ENCODE measurements around the gene NTHL1. TPM values are rescaled to one million over a fixed set of nuclear protein-coding genes. Genes with fewer than 3 reads are reported as not detected.

Gene NTHL1
- total RNA-seq, 2 donors from 2014 or later = 43.2 to 46.1 TPM

DNA sequence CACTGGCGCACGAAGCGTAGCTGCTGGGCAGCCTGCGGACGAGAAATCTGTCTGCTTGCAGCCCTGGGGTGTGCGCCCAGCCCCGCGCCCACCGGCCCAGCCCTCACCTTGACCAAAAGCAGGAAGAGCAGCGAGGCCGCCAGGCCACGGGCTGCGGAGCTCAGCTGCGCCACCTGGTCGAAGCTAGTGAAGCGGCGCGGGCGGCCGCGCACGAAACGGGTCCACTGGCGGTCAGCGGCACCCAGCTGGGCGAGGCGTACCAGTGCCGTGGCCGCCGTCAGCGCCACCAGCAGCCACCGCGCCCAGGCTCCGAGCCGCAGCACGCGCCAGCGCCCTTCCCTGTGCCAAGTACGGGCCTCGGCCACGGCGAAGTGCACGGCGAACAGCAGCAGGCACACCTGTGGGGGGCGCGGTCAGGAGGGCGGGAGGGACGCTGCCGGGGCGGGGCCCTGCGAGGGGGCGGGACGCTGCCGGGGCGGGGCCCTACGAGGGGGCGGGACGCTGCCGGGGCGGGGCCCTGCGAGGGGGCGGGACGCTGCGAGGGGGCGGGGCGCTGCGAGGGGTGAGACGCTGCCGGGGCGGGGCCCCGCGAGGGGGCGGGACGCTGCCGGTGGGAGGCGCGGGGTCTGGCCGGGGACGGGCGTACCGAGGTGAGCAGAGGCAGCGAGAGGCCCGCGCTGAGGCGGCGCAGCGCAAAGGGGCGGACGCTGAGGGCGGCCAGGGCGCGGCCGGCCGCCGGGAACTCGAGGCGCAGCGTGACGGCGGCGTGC is 43.3 kb upstream of the NTHL1 start:
- no peak overlapping the region for H3K27ac Mint-ChIP-seq
- H3K36me3 ChIP-seq (ENCODE audit: control insufficient read depth, insufficient read depth, low read length) = peaks cover 20% of the 10 kb centered on the region
- H3K9ac ChIP-seq (ENCODE audit: extremely low read depth, low read length, poor library complexity, severe bottlenecking) = peak overlapping the region; percentile 47
- peak overlapping the region; percentile 39 for H3K4me3 Mint-ChIP-seq
- H3K36me3 Mint-ChIP-seq (ENCODE audit: low read depth) = peaks cover 20% of the 10 kb centered on the region
- H3K9me3 ChIP-seq (ENCODE audit: control insufficient read depth, low read length) = no peaks in the 10 kb centered on the region
- peak overlapping the region; percentile 4 for H3K27ac ChIP-seq (ENCODE audit: low read depth, low read length)
- TF ChIP-seq, protein P1, sequence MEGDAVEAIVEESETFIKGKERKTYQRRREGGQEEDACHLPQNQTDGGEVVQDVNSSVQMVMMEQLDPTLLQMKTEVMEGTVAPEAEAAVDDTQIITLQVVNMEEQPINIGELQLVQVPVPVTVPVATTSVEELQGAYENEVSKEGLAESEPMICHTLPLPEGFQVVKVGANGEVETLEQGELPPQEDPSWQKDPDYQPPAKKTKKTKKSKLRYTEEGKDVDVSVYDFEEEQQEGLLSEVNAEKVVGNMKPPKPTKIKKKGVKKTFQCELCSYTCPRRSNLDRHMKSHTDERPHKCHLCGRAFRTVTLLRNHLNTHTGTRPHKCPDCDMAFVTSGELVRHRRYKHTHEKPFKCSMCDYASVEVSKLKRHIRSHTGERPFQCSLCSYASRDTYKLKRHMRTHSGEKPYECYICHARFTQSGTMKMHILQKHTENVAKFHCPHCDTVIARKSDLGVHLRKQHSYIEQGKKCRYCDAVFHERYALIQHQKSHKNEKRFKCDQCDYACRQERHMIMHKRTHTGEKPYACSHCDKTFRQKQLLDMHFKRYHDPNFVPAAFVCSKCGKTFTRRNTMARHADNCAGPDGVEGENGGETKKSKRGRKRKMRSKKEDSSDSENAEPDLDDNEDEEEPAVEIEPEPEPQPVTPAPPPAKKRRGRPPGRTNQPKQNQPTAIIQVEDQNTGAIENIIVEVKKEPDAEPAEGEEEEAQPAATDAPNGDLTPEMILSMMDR (conservative IDR thresholded peaks at IDR 0.05) = peak; percentile 78
- WGBS, 2 experiments (ENCODE audit: insufficient coverage in 1 of 2, insufficient read length in 1 of 2) = 9 to 28% methylated on average over 34 to 101 of the region's 101 CpGs
- no peaks in the 10 kb centered on the region for H3K4me1 Mint-ChIP-seq
- H3K27me3 ChIP-seq (ENCODE audit: control insufficient read depth, insufficient read depth, low read length, poor library complexity, severe bottlenecking) = no peaks in the 10 kb centered on the region
- DNase-seq = peak; percentile 97
- peak overlapping the region; percentile 75 for H3K4me3 ChIP-seq (ENCODE audit: low read length)
- no peaks in the 10 kb centered on the region for H3K27me3 Mint-ChIP-seq (ENCODE audit: insufficient read depth)
- no peaks in the 10 kb centered on the region for H3K9me3 Mint-ChIP-seq
- H3K4me1 ChIP-seq (ENCODE audit: control insufficient read depth, insufficient read depth, low read length) = peaks cover 8% of the 10 kb centered on the region

DNA sequence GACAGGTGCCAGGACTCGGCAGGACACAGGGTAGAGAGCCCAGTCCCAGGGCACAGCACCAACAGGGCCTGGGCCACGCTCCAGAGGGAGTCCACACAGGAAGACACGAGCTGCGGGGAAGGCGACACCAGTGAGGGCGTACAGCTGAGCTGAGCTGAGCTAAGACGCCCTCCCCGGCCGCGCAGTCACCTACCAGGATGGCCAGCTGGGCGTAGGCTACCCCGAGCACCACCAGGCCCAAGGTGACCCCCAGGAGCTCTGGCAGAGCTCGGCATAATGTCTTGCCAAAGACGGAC is 42.8 kb upstream of the NTHL1 start:
- no peaks in the 10 kb centered on the region for H3K27me3 Mint-ChIP-seq (ENCODE audit: insufficient read depth)

DNA sequence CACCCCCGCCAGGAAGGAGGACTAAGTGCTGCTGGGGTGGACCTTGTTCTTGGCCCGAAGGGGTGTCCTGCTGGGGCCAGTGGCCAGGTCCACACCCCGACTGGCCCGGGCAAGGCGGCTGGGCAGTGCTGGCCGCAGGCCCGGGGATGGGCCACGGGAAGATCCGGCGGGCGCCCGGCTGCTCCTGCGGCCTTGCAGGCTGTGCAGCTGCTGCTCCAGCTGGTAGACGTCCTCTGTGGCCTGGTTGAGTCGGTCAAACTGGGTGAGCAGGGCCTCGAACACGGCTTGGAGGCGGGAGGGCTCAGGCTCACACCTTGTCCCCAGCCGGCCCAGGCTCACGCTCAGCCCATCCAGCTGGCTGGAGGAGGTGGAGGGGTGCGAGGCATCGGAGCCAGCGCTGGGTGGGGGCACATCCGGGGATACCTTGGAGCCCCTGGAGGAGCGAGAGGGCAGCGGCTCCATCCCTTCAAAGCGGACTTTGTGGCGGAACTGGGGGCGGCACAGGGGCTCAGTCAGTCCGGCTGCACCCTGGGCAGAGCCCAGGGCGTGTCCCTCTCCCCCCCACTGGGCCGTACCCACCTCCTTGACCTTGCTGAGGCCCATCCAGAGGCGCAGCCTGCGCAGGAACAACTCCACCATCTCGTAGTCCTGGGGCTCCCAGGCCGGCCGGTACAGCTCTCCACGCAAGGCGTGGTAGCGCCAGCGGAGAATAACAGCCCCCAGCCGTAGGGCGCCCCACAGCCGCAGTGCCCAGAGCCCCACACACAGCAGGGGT is 42.3 kb upstream of the NTHL1 start:
- Histone ChIP-seq H3K4me3 (ENCODE audit: low read length) (no peak overlapping the region), H3K4me1 (ENCODE audit: control insufficient read depth, insufficient read depth, low read length) (peaks cover 8% of the 10 kb centered on the region), H3K9me3 (ENCODE audit: control insufficient read depth, low read length) (no peaks in the 10 kb centered on the region), H3K9ac (ENCODE audit: extremely low read depth, low read length, poor library complexity, severe bottlenecking) (no peak overlapping the region), H3K27me3 (ENCODE audit: control insufficient read depth, insufficient read depth, low read length, poor library complexity, severe bottlenecking) (no peaks in the 10 kb centered on the region), H3K27ac (ENCODE audit: low read depth, low read length) (no peak overlapping the region), H3K36me3 (ENCODE audit: control insufficient read depth, insufficient read depth, low read length) (peaks cover 19% of the 10 kb centered on the region)
- TF ChIP-seq, protein P1 (conservative IDR thresholded peaks at IDR 0.05) = no peak
- no peaks in the 10 kb centered on the region for H3K9me3 Mint-ChIP-seq
- H3K36me3 Mint-ChIP-seq (ENCODE audit: low read depth) = peaks cover 13% of the 10 kb centered on the region
- no peak overlapping the region for H3K27ac Mint-ChIP-seq
- H3K27me3 Mint-ChIP-seq (ENCODE audit: insufficient read depth) = no peaks in the 10 kb centered on the region
- no peaks in the 10 kb centered on the region for H3K4me1 Mint-ChIP-seq
- WGBS, 2 experiments (ENCODE audit: insufficient coverage in 1 of 2, insufficient read length in 1 of 2) = 96 to 98% methylated on average over 31 to 44 of the region's 44 CpGs
- no peak for DNase-seq
- peak overlapping the region; percentile 29 for H3K4me3 Mint-ChIP-seq

More for the DNA sequence above, 42.8 kb upstream of the NTHL1 start:
- WGBS, 2 experiments (ENCODE audit: insufficient coverage in 1 of 2, insufficient read length in 1 of 2) = 88 to 93% methylated on average over 13 to 14 of the region's 14 CpGs
- Histone ChIP-seq H3K36me3 (ENCODE audit: control insufficient read depth, insufficient read depth, low read length) (peaks cover 19% of the 10 kb centered on the region), H3K4me1 (ENCODE audit: control insufficient read depth, insufficient read depth, low read length) (peaks cover 8% of the 10 kb centered on the region), H3K27ac (ENCODE audit: low read depth, low read length) (no peak overlapping the region), H3K27me3 (ENCODE audit: control insufficient read depth, insufficient read depth, low read length, poor library complexity, severe bottlenecking) (no peaks in the 10 kb centered on the region), H3K9ac (ENCODE audit: extremely low read depth, low read length, poor library complexity, severe bottlenecking) (no peak overlapping the region), H3K4me3 (ENCODE audit: low read length) (peak overlapping the region; percentile 68), H3K9me3 (ENCODE audit: control insufficient read depth, low read length) (no peaks in the 10 kb centered on the region)
- no peaks in the 10 kb centered on the region for H3K4me1 Mint-ChIP-seq
- no peak for DNase-seq
- H3K9me3 Mint-ChIP-seq = no peaks in the 10 kb centered on the region
- no peak overlapping the region for H3K27ac Mint-ChIP-seq
- H3K4me3 Mint-ChIP-seq = peak overlapping the region; percentile 29
- H3K36me3 Mint-ChIP-seq (ENCODE audit: low read depth) = peaks cover 15% of the 10 kb centered on the region
- TF ChIP-seq, protein P1 (conservative IDR thresholded peaks at IDR 0.05) = no peak

All from endodermal cell (in vitro differentiated cells).